ENCODE results near the gene SLMAP.
"Not testable (repeated sequence)": the region's sequence is repeated elsewhere in the genome, so short reads cannot be mapped to it uniquely, and the experiment has no call there.

Gene SLMAP

GRCh38 chr3:57792198-57792597 lies 36.1 kb downstream of the SLMAP start:
- H3K9me3 Mint-ChIP-seq = no peaks in the 10 kb centered on the region
- DNase-seq (no peak), ATAC-seq (replicated peaks) (no peak)
- H3K36me3 Mint-ChIP-seq (ENCODE audit: insufficient read depth) = no peaks in the 10 kb centered on the region
- no peaks in the 10 kb centered on the region for H3K27me3 Mint-ChIP-seq
- H3K27ac Mint-ChIP-seq = no peak overlapping the region
- no peak overlapping the region for H3K4me3 Mint-ChIP-seq
- H3K4me1 Mint-ChIP-seq (ENCODE audit: low read depth in 2 of 2) = peaks cover 9 to 17% of the 10 kb centered on the region in 2 donors

GRCh38 chr3:57793737-57794187 lies 37.7 kb downstream of the SLMAP start:
- H3K4me1 Mint-ChIP-seq (ENCODE audit: low read depth in 2 of 2) = peaks cover 8 to 24% of the 10 kb centered on the region in 2 donors

GRCh38 chr3:57794501-57794900 lies 38.4 kb downstream of the SLMAP start:
- H3K27ac Mint-ChIP-seq = peak overlapping the region in 1 of 2 donors; percentile 80
- no peak for DNase-seq
- peaks cover 8 to 24% of the 10 kb centered on the region in 2 donors for H3K4me1 Mint-ChIP-seq (ENCODE audit: low read depth in 2 of 2)
- no peak for ATAC-seq (replicated peaks)
- no peaks in the 10 kb centered on the region for H3K36me3 Mint-ChIP-seq (ENCODE audit: insufficient read depth)
- no peak overlapping the region for H3K4me3 Mint-ChIP-seq
- no peaks in the 10 kb centered on the region for H3K27me3 Mint-ChIP-seq
- H3K9me3 Mint-ChIP-seq = no peaks in the 10 kb centered on the region

More at GRCh38 chr3:57793737-57794187, 37.7 kb downstream of the SLMAP start:
- H3K9me3 Mint-ChIP-seq = no peaks in the 10 kb centered on the region
- no peak for DNase-seq
- peak overlapping the region in 1 of 2 donors; percentile 80 for H3K27ac Mint-ChIP-seq
- no peaks in the 10 kb centered on the region for H3K36me3 Mint-ChIP-seq (ENCODE audit: insufficient read depth)
- no peak for ATAC-seq (replicated peaks)
- H3K4me3 Mint-ChIP-seq = no peak overlapping the region
- no peaks in the 10 kb centered on the region for H3K27me3 Mint-ChIP-seq

- no peak overlapping the region for H3K27ac Mint-ChIP-seq
- H3K4me3 Mint-ChIP-seq = no peak overlapping the region
- H3K36me3 Mint-ChIP-seq (ENCODE audit: insufficient read depth) = no peaks in the 10 kb centered on the region
- no peaks in the 10 kb centered on the region for H3K27me3 Mint-ChIP-seq
- ATAC-seq (replicated peaks) (no peak), DNase-seq (no peak)
- peaks cover 8 to 24% of the 10 kb centered on the region in 2 donors for H3K4me1 Mint-ChIP-seq (ENCODE audit: low read depth in 2 of 2)
- no peaks in the 10 kb centered on the region for H3K9me3 Mint-ChIP-seq
These were observed 38.8 kb downstream of the SLMAP start for GRCh38 chr3:57794951-57795350.

GRCh38 chr3:57796261-57796660 lies 40.2 kb downstream of the SLMAP start:
- ATAC-seq (replicated peaks) (no peak), DNase-seq (no peak)
- H3K27ac Mint-ChIP-seq = no peak overlapping the region

GRCh38 chr3:57797701-57798487 lies 41.8 kb downstream of the SLMAP start:
- Mint-ChIP-seq H3K27me3 (no peaks in the 10 kb centered on the region), H3K9me3 (no peaks in the 10 kb centered on the region), H3K4me3 (no peak overlapping the region), H3K36me3 (ENCODE audit: insufficient read depth) (peaks cover 5% of the 10 kb centered on the region), H3K4me1 (ENCODE audit: low read depth in 2 of 2) (peaks cover 10 to 35% of the 10 kb centered on the region in 2 donors), H3K27ac (peak overlapping the region in 1 of 2 donors; percentile 33)
- no peak for DNase-seq
- no peak for ATAC-seq (replicated peaks)

More at GRCh38 chr3:57796261-57796660, 40.2 kb downstream of the SLMAP start:
- Mint-ChIP-seq H3K4me3 (no peak overlapping the region), H3K36me3 (ENCODE audit: insufficient read depth) (no peaks in the 10 kb centered on the region), H3K4me1 (ENCODE audit: low read depth in 2 of 2) (peaks cover 8 to 29% of the 10 kb centered on the region in 2 donors), H3K9me3 (no peaks in the 10 kb centered on the region), H3K27me3 (no peaks in the 10 kb centered on the region)

GRCh38 chr3:57803647-57804081 lies 47.6 kb downstream of the SLMAP start:
- no peak for DNase-seq
- peak overlapping the region; percentile 51 to 82 for H3K27ac Mint-ChIP-seq

GRCh38 chr3:57805266-57805665 lies 49.2 kb downstream of the SLMAP start:
- Mint-ChIP-seq H3K36me3 (ENCODE audit: insufficient read depth) (peaks cover 5% of the 10 kb centered on the region), H3K27ac (peak overlapping the region in 1 of 2 donors; percentile 9), H3K4me1 (ENCODE audit: low read depth in 2 of 2) (peaks cover 39 to 69% of the 10 kb centered on the region in 2 donors), H3K9me3 (no peaks in the 10 kb centered on the region), H3K4me3 (no peak overlapping the region), H3K27me3 (no peaks in the 10 kb centered on the region)
- no peak for ATAC-seq (replicated peaks)
- no peak for DNase-seq

More at GRCh38 chr3:57803647-57804081, 47.6 kb downstream of the SLMAP start:
- Mint-ChIP-seq H3K27me3 (no peaks in the 10 kb centered on the region), H3K4me3 (peak overlapping the region; percentile 54 to 68), H3K4me1 (ENCODE audit: low read depth in 2 of 2) (peaks cover 34 to 60% of the 10 kb centered on the region in 2 donors), H3K9me3 (no peaks in the 10 kb centered on the region), H3K36me3 (ENCODE audit: insufficient read depth) (peaks cover 5% of the 10 kb centered on the region)
- ATAC-seq (replicated peaks) = peak; percentile 56

- no peak overlapping the region for H3K27ac Mint-ChIP-seq
- no peaks in the 10 kb centered on the region for H3K27me3 Mint-ChIP-seq
- H3K4me3 Mint-ChIP-seq = no peak overlapping the region
- H3K4me1 Mint-ChIP-seq (ENCODE audit: low read depth in 2 of 2) = peaks cover 39 to 67% of the 10 kb centered on the region in 2 donors
- peaks cover 5% of the 10 kb centered on the region for H3K36me3 Mint-ChIP-seq (ENCODE audit: insufficient read depth)
- H3K9me3 Mint-ChIP-seq = no peaks in the 10 kb centered on the region
- ATAC-seq (replicated peaks) = no peak
- DNase-seq = no peak
These were observed 49.6 kb downstream of the SLMAP start for GRCh38 chr3:57805674-57806073.

GRCh38 chr3:57806195-57806594 lies 50.1 kb downstream of the SLMAP start:
- not testable (repeated sequence) for H3K4me3 Mint-ChIP-seq; ATAC-seq (replicated peaks); H3K27ac Mint-ChIP-seq; H3K36me3 Mint-ChIP-seq (ENCODE audit: insufficient read depth); DNase-seq; H3K9me3 Mint-ChIP-seq; H3K27me3 Mint-ChIP-seq
- peaks cover 38 to 67% of the 10 kb centered on the region in 2 donors for H3K4me1 Mint-ChIP-seq (ENCODE audit: low read depth in 2 of 2)

GRCh38 chr3:57808961-57809608 lies 53.0 kb downstream of the SLMAP start:
- H3K4me3 Mint-ChIP-seq = peak overlapping the region in 1 of 2 donors; percentile 3

GRCh38 chr3:57809609-57809968 lies 53.5 kb downstream of the SLMAP start:
- no peaks in the 10 kb centered on the region for H3K27me3 Mint-ChIP-seq
- H3K36me3 Mint-ChIP-seq (ENCODE audit: insufficient read depth) = peaks cover 6% of the 10 kb centered on the region
- peaks cover 32 to 50% of the 10 kb centered on the region in 2 donors for H3K4me1 Mint-ChIP-seq (ENCODE audit: low read depth in 2 of 2)
- H3K4me3 Mint-ChIP-seq = no peak overlapping the region
- no peaks in the 10 kb centered on the region for H3K9me3 Mint-ChIP-seq
- ATAC-seq (replicated peaks) (no peak), DNase-seq (no peak)
- H3K27ac Mint-ChIP-seq = no peak overlapping the region

More at GRCh38 chr3:57808961-57809608, 53.0 kb downstream of the SLMAP start:
- Mint-ChIP-seq H3K27me3 (no peaks in the 10 kb centered on the region), H3K4me1 (ENCODE audit: low read depth in 2 of 2) (peaks cover 29 to 53% of the 10 kb centered on the region in 2 donors), H3K27ac (peak overlapping the region in 1 of 2 donors; percentile 79), H3K36me3 (ENCODE audit: insufficient read depth) (peaks cover 6% of the 10 kb centered on the region), H3K9me3 (no peaks in the 10 kb centered on the region)
- DNase-seq (no peak), ATAC-seq (replicated peaks) (no peak)

- peaks cover 29 to 47% of the 10 kb centered on the region in 2 donors for H3K4me1 Mint-ChIP-seq (ENCODE audit: low read depth in 2 of 2)
- peaks cover 6% of the 10 kb centered on the region for H3K36me3 Mint-ChIP-seq (ENCODE audit: insufficient read depth)
- H3K4me3 Mint-ChIP-seq = no peak overlapping the region
- no peak overlapping the region for H3K27ac Mint-ChIP-seq
- no peaks in the 10 kb centered on the region for H3K27me3 Mint-ChIP-seq
- DNase-seq (no peak), ATAC-seq (replicated peaks) (no peak)
- H3K9me3 Mint-ChIP-seq = no peaks in the 10 kb centered on the region
These were observed 53.9 kb downstream of the SLMAP start for GRCh38 chr3:57810048-57810447.
